Spinal cord (tissue), 10 donors: Measurements from ENCODE around the gene MTR. TPM values are rescaled to one million over a fixed set of nuclear protein-coding genes. Genes with fewer than 3 reads are reported as not detected.
A peak's percentile ranks its signal among the peaks of the same experiment; 100 is the strongest.

ENCODE experiments used
- DNase-seq, 6 donors: peaks; one replicate each; pipeline versions ENCODE4 v3.0.0 to v3.0.0-alpha.2; 2013 to 2015; ENCODE audit warnings: low spot score in 6 of 6, low read depth in 4 of 6
- H3K27ac ChIP-seq: one replicate; pipeline ENCODE4 v1.5.1; 2013; ENCODE audit warnings: low read depth, low read length, control low read depth
- H3K27me3 ChIP-seq: one replicate; pipeline ENCODE4 v1.6.1; 2013; ENCODE audit warnings: low read length; ENCODE audit not compliant: control insufficient read depth, insufficient read depth
- H3K36me3 ChIP-seq: one replicate; pipeline ENCODE4 v1.6.1; 2013; ENCODE audit warnings: low read length; ENCODE audit not compliant: control insufficient read depth, insufficient read depth
- H3K4me1 ChIP-seq: one replicate; pipeline ENCODE4 v1.6.1; 2013; ENCODE audit warnings: low read length; ENCODE audit not compliant: control insufficient read depth, insufficient read depth
- H3K4me3 ChIP-seq: one replicate; pipeline ENCODE4 v1.5.1; 2013; ENCODE audit warnings: low read depth, low read length, control low read depth
- H3K9me3 ChIP-seq: one replicate; pipeline ENCODE4 v1.6.1; 2013; ENCODE audit warnings: low read length; ENCODE audit not compliant: control insufficient read depth, insufficient read depth
- WGBS: methylation state at CpG from one replicate; pipeline ENCODE4 v1.1.5; 2013; ENCODE audit warnings: missing lambda C conversion rate; ENCODE audit not compliant: insufficient coverage; 5-methylcytosine and 5-hydroxymethylcytosine counted together
- polyA plus RNA-seq, 2 donors: library from polyadenylated mRNA; unstranded; fragments of 120-200 nt; gene quantifications; one replicate each; pipeline ENCODE4 v1.2.1, GENCODE V29; 2013; ENCODE audit not compliant: insufficient read length in 2 of 2
- total RNA-seq, 2 donors: library from RNA; depleted of rRNA in 1 of 2; stranded (reverse); fragments of 120-200 nt in 1 of 2; fragments of >200 nt in 1 of 2; gene quantifications; one replicate each; pipeline versions ENCODE4 v1.2.3 to v1.2.4, GENCODE V29; 2013 to 2014
- donor health status: healthy.

Gene MTR
- total and polyA plus RNA-seq, 4 donors = 17.2 to 41.7 (median 26.4) TPM

- peaks cover 7% of the 10 kb centered on the region for H3K4me1 ChIP-seq
- 100% methylated on average over 1 of the region's 5 CpGs for WGBS
- H3K9me3 ChIP-seq = no peaks in the 10 kb centered on the region
- H3K4me3 ChIP-seq = no peak overlapping the region
- DNase-seq = no peak
- H3K27me3 ChIP-seq = no peaks in the 10 kb centered on the region
- H3K36me3 ChIP-seq = no peaks in the 10 kb centered on the region
- no peak overlapping the region for H3K27ac ChIP-seq
These were observed 5.0 kb downstream of the MTR start for GRCh38 chr1:236800002-236800620.

- no peak overlapping the region for H3K4me3 ChIP-seq
- DNase-seq = no peak
- H3K36me3 ChIP-seq = peaks cover 3% of the 10 kb centered on the region
- no peaks in the 10 kb centered on the region for H3K9me3 ChIP-seq
- peaks cover 5% of the 10 kb centered on the region for H3K4me1 ChIP-seq
- no peaks in the 10 kb centered on the region for H3K27me3 ChIP-seq
- no peak overlapping the region for H3K27ac ChIP-seq
These were observed 5.5 kb downstream of the MTR start for GRCh38 chr1:236800623-236801022.

- 91% methylated on average over 2 of the region's 3 CpGs for WGBS
- no peak overlapping the region for H3K27ac ChIP-seq
- H3K27me3 ChIP-seq = no peaks in the 10 kb centered on the region
- peaks cover 5% of the 10 kb centered on the region for H3K36me3 ChIP-seq
- no peak overlapping the region for H3K4me3 ChIP-seq
- H3K9me3 ChIP-seq = no peaks in the 10 kb centered on the region
- peaks cover 3% of the 10 kb centered on the region for H3K4me1 ChIP-seq
- DNase-seq = no peak
These were observed 7.2 kb downstream of the MTR start for GRCh38 chr1:236802264-236802663.

GRCh38 chr1:236806634-236807033 is 11.5 kb downstream of the MTR start:
- Histone ChIP-seq H3K4me1 (no peaks in the 10 kb centered on the region), H3K27me3 (no peaks in the 10 kb centered on the region), H3K4me3 (no peak overlapping the region), H3K9me3 (no peaks in the 10 kb centered on the region), H3K36me3 (peaks cover 7% of the 10 kb centered on the region), H3K27ac (no peak overlapping the region)
- no peak for DNase-seq
- WGBS = no CpG with 5 or more reads among the region's 2 CpGs

GRCh38 chr1:236808005-236808404 is 12.9 kb downstream of the MTR start:
- H3K36me3 ChIP-seq = peaks cover 11% of the 10 kb centered on the region

GRCh38 chr1:236808564-236809130 is 13.6 kb downstream of the MTR start:
- peak in 1 of 6 donors; percentile 17 for DNase-seq
- no peaks in the 10 kb centered on the region for H3K27me3 ChIP-seq
- 91% methylated on average over 4 of the region's 8 CpGs for WGBS
- no peak overlapping the region for H3K27ac ChIP-seq
- no peaks in the 10 kb centered on the region for H3K4me1 ChIP-seq
- H3K36me3 ChIP-seq = peaks cover 11% of the 10 kb centered on the region
- no peak overlapping the region for H3K4me3 ChIP-seq
- H3K9me3 ChIP-seq = no peaks in the 10 kb centered on the region

More at GRCh38 chr1:236808005-236808404, 12.9 kb downstream of the MTR start:
- 80% methylated on average over 1 of the region's 2 CpGs for WGBS
- Histone ChIP-seq H3K4me3 (no peak overlapping the region), H3K27me3 (no peaks in the 10 kb centered on the region), H3K9me3 (no peaks in the 10 kb centered on the region), H3K27ac (no peak overlapping the region), H3K4me1 (no peaks in the 10 kb centered on the region)
- DNase-seq = no peak

GRCh38 chr1:236809148-236809547 is 14.1 kb downstream of the MTR start:
- H3K27ac ChIP-seq = no peak overlapping the region
- peak in 2 of 6 donors; percentile 71 to 85 for DNase-seq
- no CpG with 5 or more reads among the region's 1 CpG for WGBS
- no peaks in the 10 kb centered on the region for H3K9me3 ChIP-seq
- H3K36me3 ChIP-seq = peaks cover 11% of the 10 kb centered on the region
- H3K4me3 ChIP-seq = no peak overlapping the region
- no peaks in the 10 kb centered on the region for H3K4me1 ChIP-seq
- no peaks in the 10 kb centered on the region for H3K27me3 ChIP-seq

- H3K27me3 ChIP-seq = no peaks in the 10 kb centered on the region
- H3K4me1 ChIP-seq = no peaks in the 10 kb centered on the region
- 90% methylated on average over 2 of the region's 3 CpGs for WGBS
- H3K27ac ChIP-seq = no peak overlapping the region
- H3K9me3 ChIP-seq = no peaks in the 10 kb centered on the region
- H3K4me3 ChIP-seq = no peak overlapping the region
- H3K36me3 ChIP-seq = peaks cover 11% of the 10 kb centered on the region
- no peak for DNase-seq
These were observed 14.9 kb downstream of the MTR start for GRCh38 chr1:236810018-236810417.

GRCh38 chr1:236812334-236813030 is 17.4 kb downstream of the MTR start:
- 94% methylated on average over 2 of the region's 5 CpGs for WGBS
- no peak overlapping the region for H3K27ac ChIP-seq
- no peaks in the 10 kb centered on the region for H3K4me1 ChIP-seq
- peaks cover 4% of the 10 kb centered on the region for H3K36me3 ChIP-seq
- H3K9me3 ChIP-seq = no peaks in the 10 kb centered on the region
- DNase-seq = no peak
- H3K4me3 ChIP-seq = no peak overlapping the region
- H3K27me3 ChIP-seq = no peaks in the 10 kb centered on the region

- Histone ChIP-seq H3K9me3 (no peaks in the 10 kb centered on the region), H3K36me3 (peaks cover 10% of the 10 kb centered on the region), H3K4me1 (no peaks in the 10 kb centered on the region), H3K27me3 (no peaks in the 10 kb centered on the region), H3K27ac (no peak overlapping the region), H3K4me3 (no peak overlapping the region)
- DNase-seq = no peak
- 90% methylated on average over 2 of the region's 2 CpGs for WGBS
These were observed 20.8 kb downstream of the MTR start for GRCh38 chr1:236815941-236816340.
